SK-N-SH (cell line): ENCODE data around the gene SLC34A3.

ENCODE experiments used
- CTCF ChIP-seq: fragments of 200-600 bp; sonication (generic); IDR thresholded peaks from 2 replicates; pipeline ENCODE4 v1.6.1; 2017; ENCODE audit warnings: antibody characterized with exemption, mild to moderate bottlenecking, moderate library complexity
- RAD21 ChIP-seq: IDR thresholded peaks from 2 replicates; pipeline ENCODE4 v1.6.1; 2012; ENCODE audit warnings: mild to moderate bottlenecking, low read length
- SIN3A ChIP-seq: IDR thresholded peaks from 2 replicates; pipeline ENCODE4 v1.6.1; 2012; ENCODE audit warnings: low read depth, mild to moderate bottlenecking, low read length, moderate library complexity, borderline replicate concordance
- TCF12 ChIP-seq: IDR thresholded peaks from 2 replicates; pipeline ENCODE4 v1.4.0; 2012

- no peak for TF ChIP-seq RAD21
- TF ChIP-seq SIN3A, result no peak
- no peak for TF ChIP-seq CTCF
- no peak for TF ChIP-seq TCF12
These were observed 36.1 kb downstream of the SLC34A3 start for GRCh38 chr9:137266585-137267453.
